ENCODE measurements around the gene GUCY2D.
"Not testable (repeated sequence)": the region's sequence is repeated elsewhere in the genome, so short reads cannot be mapped to it uniquely, and the experiment has no call there.

Gene GUCY2D

DNA sequence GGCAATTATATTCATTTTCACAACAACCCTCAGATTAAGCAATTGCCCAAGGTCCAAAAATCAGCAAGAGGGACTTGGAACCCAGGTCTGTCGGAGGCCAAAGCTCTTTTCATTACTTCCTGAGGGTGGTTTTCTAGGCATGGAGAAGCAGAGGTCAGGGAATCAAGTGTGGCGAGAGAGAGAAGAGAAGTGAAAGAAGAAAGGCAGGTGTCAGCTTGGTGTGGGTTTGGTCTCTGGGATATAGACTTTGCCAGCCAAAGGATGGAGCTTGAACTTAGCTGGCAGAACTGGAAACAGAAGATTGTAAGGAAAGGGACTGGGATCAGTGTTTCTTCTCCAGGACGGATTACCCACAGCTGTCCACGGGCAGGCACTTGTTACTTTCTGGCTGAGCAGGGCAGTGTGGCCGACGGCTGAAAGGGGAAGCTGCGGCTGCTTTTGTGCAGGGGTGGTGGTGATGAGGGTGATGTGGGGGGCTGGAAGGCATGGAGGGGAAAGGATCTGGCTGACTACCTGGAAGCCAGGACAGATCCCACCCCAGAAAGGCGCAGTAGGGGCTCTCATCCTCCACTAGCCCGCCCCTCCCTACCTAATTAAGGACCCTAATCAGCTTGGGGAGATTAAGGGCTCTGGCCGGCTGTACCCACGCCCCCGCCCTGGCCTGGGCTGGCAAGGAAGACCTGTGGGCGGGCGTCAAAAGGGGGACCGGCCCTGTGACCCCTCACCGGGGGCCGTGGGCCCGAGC lies at the start of gene GUCY2D:
TSS of gene GUCY2D (plus strand) at position 640 of the 745 bp plus-strand sequence. CDS start 433 bp downstream, outside the sequence.
- no peak for DNase-seq

DNA sequence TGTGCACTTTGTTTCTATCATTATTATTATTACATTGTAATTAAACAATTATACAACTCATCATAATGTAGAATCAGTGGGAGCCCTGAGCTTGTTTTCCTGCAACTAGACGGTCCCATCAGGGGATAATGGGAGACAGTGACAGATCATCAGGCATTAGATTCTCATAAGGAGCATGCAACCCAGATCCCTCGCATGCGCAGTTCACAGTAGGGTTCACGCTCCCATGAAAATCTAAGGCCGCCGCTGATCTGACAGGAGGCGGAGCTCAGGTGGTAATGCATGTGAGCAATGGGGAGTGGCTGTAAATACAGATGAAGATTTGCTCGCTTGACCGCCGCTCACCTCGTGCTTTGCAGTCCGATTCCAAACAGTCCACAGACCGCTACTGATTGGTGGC lies 49.1 kb upstream of the GUCY2D start:
- DNase-seq = not testable (repeated sequence)

DNA sequence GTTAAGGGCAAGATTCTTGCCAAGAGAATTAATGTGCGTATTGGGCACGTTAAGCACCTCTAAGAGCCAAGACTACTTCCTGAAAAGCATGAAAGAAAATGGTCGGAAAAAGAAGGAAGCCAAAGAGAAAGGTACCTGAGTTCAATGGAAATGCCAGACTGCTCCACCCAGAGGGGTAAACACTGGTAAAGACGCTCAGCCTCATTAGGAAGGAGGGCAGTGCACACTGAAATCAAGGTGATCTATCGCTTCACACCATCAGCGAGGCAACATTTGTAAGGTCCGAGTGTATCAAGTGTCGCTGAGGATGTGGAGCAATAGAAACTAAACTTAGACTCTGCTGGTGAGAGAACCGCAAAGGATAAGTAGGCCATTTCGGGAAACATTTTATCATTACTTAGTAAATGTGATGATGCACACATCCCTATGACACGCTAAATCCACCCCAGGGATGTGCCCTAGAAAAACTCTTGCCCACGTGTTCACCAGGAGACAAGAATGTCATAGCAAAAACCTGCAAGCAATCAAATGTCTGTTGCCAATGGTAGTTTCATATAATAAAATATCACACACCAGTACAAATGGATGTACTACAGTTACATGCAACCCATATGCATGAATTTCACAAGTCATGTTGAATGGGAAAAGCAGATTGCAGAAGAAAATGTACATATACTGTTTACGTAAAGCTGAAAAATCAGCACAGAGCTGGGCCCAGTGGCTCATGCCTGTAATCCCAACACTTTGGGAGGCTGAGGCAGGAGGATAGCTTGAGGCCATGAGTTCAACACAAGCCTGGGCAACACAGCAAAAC lies 46.8 kb upstream of the GUCY2D start:
- DNase-seq = no peak

DNA sequence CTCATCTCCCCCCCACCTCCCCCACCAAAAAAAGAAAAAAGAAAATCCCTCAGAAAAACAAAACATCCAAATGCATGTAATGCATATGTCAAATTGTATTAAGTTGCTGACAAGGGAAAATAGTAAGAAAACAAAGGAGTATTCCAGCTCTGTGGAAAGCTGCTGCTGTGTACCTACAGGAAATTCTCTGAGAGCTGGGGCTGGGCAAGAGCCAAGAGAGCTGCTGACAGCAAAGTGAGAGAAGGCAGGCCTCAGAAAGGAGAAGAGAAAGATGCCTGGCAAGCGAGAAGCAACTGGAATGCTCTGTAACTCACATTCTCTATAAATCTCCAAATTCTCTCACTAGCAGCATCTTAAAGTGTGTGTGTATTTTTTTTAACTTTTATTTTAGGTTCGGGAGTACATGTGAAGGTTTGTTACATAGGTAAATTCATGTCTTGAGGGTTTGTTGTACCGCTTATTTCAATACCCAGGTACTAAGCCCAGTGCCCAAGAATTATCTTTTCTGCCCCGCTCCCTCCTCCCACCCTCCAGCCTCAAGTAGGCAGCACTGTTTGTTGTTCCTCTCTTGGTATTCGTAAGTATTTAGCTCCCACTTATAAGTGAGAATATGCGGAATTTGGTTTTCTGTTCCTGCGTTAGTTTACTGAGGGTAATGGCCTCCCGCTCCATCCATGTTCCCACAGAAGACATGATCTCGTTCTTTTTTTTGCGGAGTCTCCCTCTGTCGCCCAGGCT lies 46.0 kb upstream of the GUCY2D start:
- DNase-seq = peak; percentile 46

DNA sequence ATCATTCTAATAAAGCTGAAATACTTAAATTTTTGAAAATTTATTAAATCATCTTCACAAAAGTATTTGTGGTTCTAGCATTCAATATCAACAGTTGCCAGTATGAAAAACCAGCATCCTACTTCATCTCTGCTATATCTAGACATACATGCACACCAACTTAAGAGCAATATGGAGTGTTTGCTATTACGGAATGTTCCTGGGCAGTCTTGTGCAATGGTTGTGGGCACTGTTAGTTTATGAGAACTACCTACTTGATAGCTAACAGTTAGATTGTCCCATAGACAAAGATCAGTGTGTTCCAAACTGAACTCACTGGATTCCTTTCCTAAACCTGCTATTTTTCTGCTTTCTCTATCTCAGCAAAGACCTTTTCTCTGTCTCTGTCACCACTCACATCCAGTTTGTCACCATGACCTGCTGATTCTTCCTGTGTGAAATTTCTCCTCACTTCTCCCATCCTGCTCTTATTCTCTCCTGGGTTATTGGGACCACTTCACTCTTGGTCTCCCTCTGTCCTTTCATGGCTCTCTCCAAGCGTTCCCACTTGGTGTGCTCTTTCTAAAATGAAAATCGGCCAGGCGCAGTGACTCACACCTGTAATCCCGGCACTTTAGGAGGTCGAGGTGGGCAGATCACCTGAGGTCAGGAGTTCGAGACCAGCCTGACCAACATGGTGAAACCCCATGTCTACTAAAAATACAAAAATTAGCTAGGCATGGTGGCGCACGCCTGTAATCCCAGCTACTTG lies 42.7 kb upstream of the GUCY2D start:
- no peak for DNase-seq

DNA sequence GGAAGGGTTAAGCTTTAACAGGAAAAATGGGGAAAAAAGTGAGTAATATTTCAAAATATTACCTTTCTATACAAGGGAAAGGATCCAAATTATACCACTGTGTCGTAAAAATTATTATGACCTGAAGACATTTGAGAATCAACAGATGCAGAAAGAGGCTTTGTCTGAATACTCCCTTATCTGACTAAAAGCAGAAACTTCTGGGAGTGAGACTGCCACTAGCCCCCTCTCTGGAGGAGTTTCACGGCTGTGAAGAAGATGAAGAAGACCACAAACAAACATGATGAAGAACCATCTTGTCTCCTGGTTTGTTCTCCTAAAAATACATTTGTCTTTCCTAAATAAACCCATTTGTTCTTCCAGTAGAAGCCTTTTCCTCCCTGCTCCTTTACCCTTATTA lies 41.0 kb upstream of the GUCY2D start:
- DNase-seq = no peak

DNA sequence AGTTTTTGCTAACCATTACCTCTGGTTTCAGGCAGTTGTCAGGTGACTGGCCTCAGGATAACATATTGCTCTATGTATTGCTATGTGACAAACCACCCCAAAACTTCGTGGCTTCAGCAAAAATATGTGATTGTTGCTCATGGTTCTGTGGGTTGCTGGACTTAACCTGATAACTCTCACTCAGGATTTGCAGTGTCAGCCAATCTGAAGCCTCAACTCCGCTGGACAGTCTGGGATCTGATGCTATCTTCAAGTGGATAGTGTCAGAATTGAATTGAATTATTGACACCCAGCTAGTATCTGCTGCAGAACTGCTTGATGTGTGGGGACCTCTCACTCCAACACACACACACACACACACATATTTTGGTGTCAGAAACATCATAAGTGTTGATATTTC lies 34.7 kb upstream of the GUCY2D start:
- no peak for DNase-seq

DNA sequence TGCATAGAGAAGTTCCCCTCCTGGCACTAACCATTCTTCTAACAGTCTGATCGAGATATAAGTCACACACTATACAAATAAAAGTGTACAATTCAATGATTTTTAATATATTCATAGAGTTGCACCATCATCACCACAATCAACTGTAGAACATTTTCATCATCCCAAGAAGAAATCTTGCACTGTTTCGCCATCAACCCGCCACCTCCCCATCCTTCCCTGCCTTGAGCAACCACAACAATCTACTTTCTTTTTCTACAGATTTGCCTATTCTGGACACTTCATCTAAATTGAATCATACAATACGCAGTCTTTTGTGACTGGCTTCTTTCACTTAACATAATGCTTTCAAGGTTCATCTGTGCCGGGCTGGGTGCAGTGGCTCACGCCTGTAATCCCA lies 33.0 kb upstream of the GUCY2D start:
- DNase-seq = no peak

DNA sequence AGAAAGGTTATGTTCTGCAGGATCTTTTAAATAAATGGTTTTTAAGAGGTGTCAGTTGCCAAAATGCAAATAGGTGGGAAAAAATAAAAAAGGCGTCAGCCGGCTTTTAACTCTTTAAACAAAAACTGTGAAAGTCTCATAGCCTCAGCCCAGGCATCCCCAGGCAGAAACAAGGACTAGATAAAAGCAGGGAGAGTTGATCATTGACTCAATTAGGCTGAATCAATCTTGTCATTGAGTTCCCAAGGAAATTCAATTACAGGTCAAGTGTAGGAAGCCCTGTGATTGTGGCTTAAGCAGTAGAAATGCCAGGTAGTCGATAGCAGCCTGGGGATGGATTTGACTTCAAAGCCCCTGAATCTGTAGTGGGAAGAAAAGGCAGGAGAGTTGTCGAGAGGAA lies 30.8 kb upstream of the GUCY2D start:
- DNase-seq = no peak

DNA sequence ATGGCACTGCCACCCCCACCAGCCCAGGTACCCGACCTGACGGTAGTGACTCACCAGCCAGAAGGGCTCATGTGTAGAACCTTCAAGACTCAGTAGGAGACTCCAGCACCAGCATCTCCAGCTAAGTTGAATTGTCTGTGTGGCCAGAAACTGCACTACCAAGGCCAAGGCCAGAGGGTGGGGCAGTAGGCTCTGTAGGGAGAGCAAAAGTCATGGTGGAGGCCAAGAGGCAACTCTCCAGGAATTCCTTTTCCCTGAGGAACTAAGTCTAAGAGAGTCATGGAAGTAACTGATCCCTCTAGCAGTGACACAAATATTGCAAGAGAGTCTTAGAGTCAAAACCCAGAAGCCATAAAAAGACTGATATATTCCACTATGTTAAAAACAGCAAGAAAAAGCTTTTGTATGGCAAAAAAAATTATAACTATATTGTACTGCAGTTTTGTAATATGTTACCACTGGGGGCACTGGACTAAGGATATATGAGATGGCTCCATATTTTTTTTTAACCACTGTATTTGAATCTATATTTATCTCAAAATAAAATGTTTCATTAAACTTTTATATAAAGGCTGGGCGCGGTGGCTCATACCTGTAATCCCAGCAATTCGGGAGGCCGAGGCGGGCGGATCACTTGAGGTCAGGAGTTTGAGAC lies 30.2 kb upstream of the GUCY2D start:
- no peak for DNase-seq

DNA sequence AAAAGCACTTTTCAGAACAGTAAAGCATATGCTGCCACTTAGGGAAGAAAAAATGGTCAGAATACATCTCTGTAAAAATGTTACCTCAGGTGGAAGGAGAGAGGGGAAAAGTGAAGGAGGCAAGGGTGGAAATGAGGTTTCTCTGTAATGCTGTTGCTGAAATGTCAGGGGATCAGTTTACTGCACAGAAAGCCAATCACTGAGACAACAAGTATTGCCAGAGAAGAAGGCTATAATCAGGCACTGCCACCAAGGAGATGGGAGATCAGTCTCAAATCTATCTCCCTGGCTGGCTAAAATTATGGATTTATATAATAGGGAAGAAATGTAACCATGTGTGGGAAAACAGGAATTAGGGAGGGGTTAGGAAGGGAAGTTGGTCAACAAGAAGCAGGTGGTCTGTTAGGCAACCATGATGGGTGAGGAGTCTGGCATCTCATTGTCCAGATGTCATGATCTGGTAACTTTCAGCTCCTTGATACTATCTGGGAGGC lies 27.7 kb upstream of the GUCY2D start:
- no peak for DNase-seq

DNA sequence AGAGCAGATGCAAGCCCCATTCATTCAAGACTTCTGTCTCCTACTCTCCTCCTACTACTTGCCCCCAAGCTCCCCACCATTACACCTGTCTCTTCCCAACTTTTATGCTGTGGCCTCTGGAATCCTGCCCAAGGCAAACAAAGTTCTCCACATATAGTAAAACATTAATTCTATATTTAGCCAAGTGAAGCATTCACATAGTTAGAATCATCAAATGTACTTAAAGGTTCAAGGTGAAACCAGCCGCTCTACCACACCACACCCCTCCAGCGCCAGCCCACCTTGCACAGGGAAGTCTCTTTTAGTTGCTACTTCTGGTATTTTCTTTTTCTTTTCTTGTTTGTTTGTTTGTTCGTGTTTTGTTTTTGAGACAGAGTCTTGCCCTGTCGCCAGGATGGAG lies 25.4 kb upstream of the GUCY2D start:
- DNase-seq = no peak

DNA sequence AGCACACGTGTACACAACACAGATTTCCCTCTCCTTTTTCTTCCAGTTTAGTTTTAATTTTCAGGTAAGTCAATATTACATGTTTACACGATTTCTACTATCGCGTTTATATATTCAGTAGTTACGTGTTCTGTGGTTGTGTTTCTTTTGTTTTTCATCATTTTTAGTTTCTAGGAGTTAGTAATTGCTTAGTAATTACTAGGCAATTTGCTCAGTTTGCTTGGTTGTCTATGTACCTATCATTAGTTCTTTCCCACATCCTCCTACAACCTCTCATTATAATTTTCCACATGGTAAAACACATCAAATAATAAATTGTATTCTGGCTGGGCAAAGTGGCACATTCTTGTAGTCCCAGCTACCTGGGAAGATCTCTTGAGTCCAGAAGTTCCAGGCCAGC lies 24.6 kb upstream of the GUCY2D start:
- DNase-seq = no peak

DNA sequence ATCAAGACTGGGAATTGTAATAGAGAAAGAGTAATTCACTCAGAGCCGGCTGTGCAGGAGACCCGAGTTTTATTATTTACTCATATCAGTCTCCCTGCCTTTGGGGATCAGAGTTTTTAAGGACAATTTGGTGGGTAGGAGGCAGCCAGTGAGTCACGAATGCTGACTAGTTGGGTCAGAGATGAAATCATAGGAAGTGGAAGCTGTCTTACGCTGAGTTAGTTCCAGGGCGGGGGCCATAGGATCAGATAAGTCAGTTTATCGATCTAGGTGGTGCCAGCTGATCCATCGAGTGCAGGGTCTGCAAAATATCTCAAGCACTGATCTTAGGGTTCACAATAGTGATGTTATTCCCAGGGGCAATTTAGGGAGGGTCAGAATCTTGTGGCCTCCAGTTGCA lies 20.2 kb upstream of the GUCY2D start:
- no peak for DNase-seq

DNA sequence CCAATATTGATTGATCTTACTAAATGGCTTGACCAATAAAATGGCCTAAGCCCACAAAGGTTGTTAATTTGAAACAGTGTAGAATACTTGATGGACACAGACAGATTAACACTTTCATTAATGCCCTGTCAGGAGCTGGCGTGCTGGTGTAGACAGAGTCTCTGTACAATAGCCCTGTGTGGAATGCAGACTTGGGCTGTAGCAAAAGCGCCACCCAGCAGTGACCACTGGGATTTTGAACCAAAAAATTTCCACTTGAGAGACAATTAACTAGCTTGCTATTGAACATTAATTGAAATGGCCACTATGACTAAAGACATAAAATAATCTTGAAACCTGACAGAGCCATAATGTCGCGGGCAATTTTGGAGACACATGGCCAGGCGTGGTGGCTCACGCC lies 19.7 kb upstream of the GUCY2D start:
- DNase-seq = no peak

DNA sequence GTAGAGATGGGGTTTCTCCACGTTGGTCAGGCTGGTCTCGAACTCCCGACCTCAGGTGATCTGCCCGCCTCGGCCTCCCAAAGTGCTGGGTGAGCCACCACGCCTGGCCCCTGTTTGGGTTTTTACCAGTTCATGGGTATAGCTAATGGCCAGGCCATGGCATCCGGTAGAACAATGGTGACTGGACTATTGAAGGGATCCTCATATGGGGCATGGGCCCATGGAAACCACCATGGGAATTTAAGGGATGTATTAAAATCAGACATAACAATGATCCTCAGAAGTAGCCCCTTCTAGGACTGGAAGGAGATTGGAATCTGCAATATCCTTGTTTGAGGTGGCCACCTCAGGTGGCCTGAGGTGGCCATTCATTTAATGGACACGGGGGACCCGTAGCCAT lies 17.5 kb upstream of the GUCY2D start:
- DNase-seq = no peak

DNA sequence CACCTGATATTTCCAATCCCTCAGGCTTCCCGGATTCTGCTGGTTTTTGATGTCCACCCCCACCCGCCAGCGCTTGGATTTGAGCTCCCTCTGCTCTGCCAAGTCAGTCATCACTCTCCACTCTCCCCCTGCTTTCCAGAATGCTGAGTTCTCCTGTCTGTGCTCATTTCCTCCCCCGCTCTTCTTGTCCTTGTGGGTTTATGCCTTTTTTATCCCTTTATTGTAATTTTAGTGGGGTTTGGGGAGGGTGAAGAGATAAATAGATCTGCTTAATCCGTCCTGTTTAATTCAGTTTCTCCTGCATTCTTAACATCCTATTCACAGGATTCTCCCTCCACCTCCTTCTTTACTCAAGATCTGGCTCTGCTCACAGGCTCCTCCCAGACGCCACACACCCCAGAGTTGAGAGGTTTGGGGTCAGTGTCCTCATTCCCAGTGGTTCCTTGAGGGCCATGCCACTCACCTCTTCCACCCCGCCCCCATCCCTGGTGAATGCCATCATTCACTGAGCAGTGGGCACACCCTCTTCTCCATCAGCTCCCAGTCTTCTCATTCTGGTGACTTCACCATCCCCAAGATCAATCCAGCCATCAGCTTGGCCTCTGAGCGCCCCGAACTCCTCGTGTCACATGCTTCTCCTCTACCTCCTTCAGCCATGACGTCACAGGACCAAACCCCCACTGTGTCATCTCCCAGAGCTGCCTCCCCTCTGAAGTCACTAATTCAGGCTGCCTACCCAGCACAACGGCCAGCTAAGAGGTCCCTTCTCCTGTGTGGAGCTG lies 15.1 kb upstream of the GUCY2D start:
- DNase-seq = no peak

DNA sequence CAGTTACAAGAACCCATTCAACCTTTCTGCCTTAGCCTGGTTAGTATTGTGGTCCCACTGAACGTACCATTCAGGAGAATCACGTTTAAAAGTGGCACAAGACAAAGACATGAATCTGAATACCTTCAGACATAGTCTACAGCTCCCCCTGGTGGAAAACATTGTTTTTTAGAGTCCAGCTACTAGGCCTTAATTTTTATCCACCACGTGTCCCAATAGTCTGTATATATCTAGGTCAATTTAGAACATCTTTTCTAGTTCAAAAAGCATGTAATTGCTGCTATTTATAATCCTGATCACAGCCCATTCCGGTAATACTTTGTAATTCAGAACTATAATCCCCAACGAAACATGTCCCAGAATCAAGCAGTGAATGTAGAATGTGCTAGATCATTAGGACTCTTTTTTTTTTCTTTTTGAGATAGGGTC lies 13.7 kb upstream of the GUCY2D start:
- DNase-seq = no peak

DNA sequence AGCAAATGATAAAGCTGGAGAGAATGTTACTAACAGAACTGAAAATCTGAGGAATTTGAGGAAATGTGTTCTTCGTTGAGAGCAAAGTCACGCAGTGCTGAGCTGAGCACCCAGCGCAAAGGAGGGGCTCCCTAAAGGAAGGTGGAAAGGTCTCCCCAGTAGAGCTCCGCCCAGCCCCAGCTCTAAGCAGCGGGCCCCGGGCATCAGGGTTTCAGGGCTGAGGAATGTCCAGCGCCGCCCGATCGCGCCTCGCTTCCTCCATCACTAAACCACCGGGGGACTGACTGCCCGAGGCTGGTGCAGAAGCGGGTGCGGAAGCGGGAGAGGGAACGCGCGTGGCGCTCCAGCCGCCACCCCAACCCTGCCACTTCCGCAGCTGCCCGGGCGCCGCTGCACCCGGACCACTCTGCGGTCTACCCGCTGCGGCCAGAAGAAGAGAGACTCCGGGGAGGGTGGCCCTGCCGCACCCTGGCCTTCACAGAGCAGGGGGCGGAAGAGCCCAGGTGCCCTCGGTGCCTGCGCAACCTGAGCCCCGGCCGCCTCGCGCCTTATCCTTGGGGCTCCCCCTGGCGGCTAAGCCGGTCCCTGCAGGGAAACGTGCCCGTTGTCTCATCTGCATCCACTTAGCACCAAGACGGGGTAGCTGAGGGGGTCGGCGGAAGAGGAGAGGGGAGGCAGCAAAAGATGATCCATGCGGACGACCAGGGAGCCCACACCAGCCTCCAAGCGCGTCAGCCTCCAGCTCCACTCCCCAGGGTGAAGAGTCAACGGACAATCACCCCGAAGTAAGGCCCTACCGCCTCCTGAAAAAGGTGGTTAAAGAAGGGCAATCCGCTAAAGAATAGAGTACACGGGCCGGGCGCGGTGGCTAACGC lies 12.4 kb upstream of the GUCY2D start:
- peak; percentile 85 for DNase-seq

DNA sequence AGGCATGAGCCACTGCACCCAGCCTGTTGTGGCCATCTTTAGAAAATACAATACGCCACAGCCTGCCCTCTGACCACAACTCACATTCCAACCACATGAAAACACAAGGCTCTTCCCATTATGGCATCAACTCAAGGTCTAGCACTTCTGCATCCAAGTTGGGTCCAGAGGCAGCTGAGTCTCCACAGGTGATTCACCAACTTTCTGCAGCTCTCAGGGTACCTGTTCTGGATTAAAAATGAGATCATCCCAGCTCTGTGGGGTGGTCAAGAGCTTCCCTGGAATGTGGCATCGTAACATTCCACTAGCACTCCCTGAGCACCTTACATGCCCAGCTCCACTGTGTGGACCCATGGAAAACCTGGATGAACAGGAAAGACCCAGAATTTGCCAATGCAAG lies 9.9 kb upstream of the GUCY2D start:
- DNase-seq = no peak

Measured in femur (tissue), 1 donor.